ENCODE results near the gene CGRRF1. TPM values are rescaled to one million over a fixed set of nuclear protein-coding genes. Genes with fewer than 3 reads are reported as not detected.

The CGRRF1 gene
- total and polyA plus RNA-seq, 10 of the 15 experiments (the other 5 are each of a cell fraction or from before 2014, with no cell fraction given) = 5.5 to 47.7 (median 13.5) TPM

- POLR2A ChIA-PET = no interaction called here
- Histone ChIP-seq H3K36me3 (ENCODE audit: control insufficient read depth in 2 of 2, insufficient read depth in 2 of 2, low read length in 1 of 2) (no peaks in the 10 kb centered on the region; a peak in 2 of 4 replicates), H3K27me3 (replicated peaks in 1 of 2; ENCODE audit: control insufficient read depth in 2 of 2, insufficient read depth in 2 of 2, low read length in 1 of 2) (no peaks in the 10 kb centered on the region), H3K4me1 (ENCODE audit: control insufficient read depth, insufficient read depth, low read length) (no peaks in the 10 kb centered on the region), H3K27ac (ENCODE audit: control insufficient read depth, insufficient read depth) (no peak overlapping the region), H3K9ac (ENCODE audit: control insufficient read depth, insufficient read depth, low read length) (no peak overlapping the region), H3K79me2 (ENCODE audit: control insufficient read depth, insufficient read depth, low read length) (no peaks in the 10 kb centered on the region), H3K4me3 (no peak overlapping the region), H3K9me3 (replicated peaks; ENCODE audit: control insufficient read depth, insufficient read depth, low read length) (no peaks in the 10 kb centered on the region), H3K4me2 (ENCODE audit: control insufficient read depth, insufficient read depth) (no peak overlapping the region), H2AFZ (ENCODE audit: control insufficient read depth, low read depth, low read length) (no peak overlapping the region), H4K20me1 (ENCODE audit: control insufficient read depth, insufficient read depth) (no peaks in the 10 kb centered on the region)
- no peak for FAIRE-seq
- RAD21 ChIA-PET (ENCODE audit: unreplicated experiment) = no interaction called here
- intact Hi-C loops (cut with micrococcal nuclease; ENCODE audit: unreplicated experiment) = no loop called here
- WGBS (ENCODE audit: insufficient coverage, insufficient replicate concordance, low lambda C conversion rate, missing lambda C conversion rate) = 83% methylated on average over 4 of the region's 4 CpGs
- in situ Hi-C loops (cut with MboI) = no loop called here
- no peak for TF ChIP-seq SMC3 (IDR thresholded peaks at IDR 0.05; ENCODE audit: borderline replicate concordance, low read length)
- ATAC-seq = no peak
- SMC1A ChIA-PET (ENCODE audit: uncharacterized antibody, unreplicated experiment) = interaction anchor here (0.6 kb wide), 1 partner anchor 92 kb away, joined by 4 read pairs; the partner anchor contains the start of gene SAMD4A
- no peak for DNase-seq (ENCODE audit: low read depth, low spot score)
- CTCF ChIA-PET = no interaction called here
- no TSS peak for BruUV-seq (replicated peaks)
Observed at GRCh38 chr14:54475187-54475899, 34.4 kb upstream of the CGRRF1 start.

GRCh38 chr14:54475911-54476310, 33.8 kb upstream of the CGRRF1 start:
- BruUV-seq (replicated peaks) = no TSS peak
- no peaks in the 10 kb centered on the region for H3K79me2 ChIP-seq (ENCODE audit: control insufficient read depth, insufficient read depth, low read length)
- ChIA-PET CTCF (no interaction called here), RAD21 (ENCODE audit: unreplicated experiment) (no interaction called here), POLR2A (no interaction called here), SMC1A (ENCODE audit: uncharacterized antibody, unreplicated experiment) (interaction anchor here (0.6 kb wide), 1 partner anchor 91 kb away, joined by 4 read pairs; the partner anchor contains the start of gene SAMD4A)
- H3K9ac ChIP-seq (ENCODE audit: control insufficient read depth, insufficient read depth, low read length) = no peak overlapping the region
- WGBS (ENCODE audit: insufficient coverage, insufficient replicate concordance, low lambda C conversion rate, missing lambda C conversion rate) = 97% methylated on average over 4 of the region's 4 CpGs
- H3K4me2 ChIP-seq (ENCODE audit: control insufficient read depth, insufficient read depth) = no peak overlapping the region
- no peaks in the 10 kb centered on the region for H3K4me1 ChIP-seq (ENCODE audit: control insufficient read depth, insufficient read depth, low read length)
- H2AFZ ChIP-seq (ENCODE audit: control insufficient read depth, low read depth, low read length) = no peak overlapping the region
- no peaks in the 10 kb centered on the region; a peak in 2 of 4 replicates for H3K36me3 ChIP-seq (ENCODE audit: control insufficient read depth in 2 of 2, insufficient read depth in 2 of 2, low read length in 1 of 2)
- no peak for FAIRE-seq
- ATAC-seq = no peak
- H3K27ac ChIP-seq (ENCODE audit: control insufficient read depth, insufficient read depth) = no peak overlapping the region
- no peak overlapping the region for H3K4me3 ChIP-seq
- no peak for DNase-seq (ENCODE audit: low read depth, low spot score)
- H3K9me3 ChIP-seq (replicated peaks; ENCODE audit: control insufficient read depth, insufficient read depth, low read length) = no peaks in the 10 kb centered on the region
- intact Hi-C loops (cut with micrococcal nuclease; ENCODE audit: unreplicated experiment) (no loop called here), in situ Hi-C loops (cut with MboI) (no loop called here)
- H4K20me1 ChIP-seq (ENCODE audit: control insufficient read depth, insufficient read depth) = no peaks in the 10 kb centered on the region
- H3K27me3 ChIP-seq (replicated peaks in 1 of 2; ENCODE audit: control insufficient read depth in 2 of 2, insufficient read depth in 2 of 2, low read length in 1 of 2) = no peaks in the 10 kb centered on the region
- TF ChIP-seq, protein P1, sequence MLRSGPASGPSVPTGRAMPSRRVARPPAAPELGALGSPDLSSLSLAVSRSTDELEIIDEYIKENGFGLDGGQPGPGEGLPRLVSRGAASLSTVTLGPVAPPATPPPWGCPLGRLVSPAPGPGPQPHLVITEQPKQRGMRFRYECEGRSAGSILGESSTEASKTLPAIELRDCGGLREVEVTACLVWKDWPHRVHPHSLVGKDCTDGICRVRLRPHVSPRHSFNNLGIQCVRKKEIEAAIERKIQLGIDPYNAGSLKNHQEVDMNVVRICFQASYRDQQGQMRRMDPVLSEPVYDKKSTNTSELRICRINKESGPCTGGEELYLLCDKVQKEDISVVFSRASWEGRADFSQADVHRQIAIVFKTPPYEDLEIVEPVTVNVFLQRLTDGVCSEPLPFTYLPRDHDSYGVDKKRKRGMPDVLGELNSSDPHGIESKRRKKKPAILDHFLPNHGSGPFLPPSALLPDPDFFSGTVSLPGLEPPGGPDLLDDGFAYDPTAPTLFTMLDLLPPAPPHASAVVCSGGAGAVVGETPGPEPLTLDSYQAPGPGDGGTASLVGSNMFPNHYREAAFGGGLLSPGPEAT (IDR thresholded peaks at IDR 0.05; ENCODE audit: low read depth) = no peak
- TF ChIP-seq NR2C2 (IDR thresholded peaks at IDR 0.05; ENCODE audit: borderline replicate concordance, control insufficient read depth, insufficient read length, low read depth) (no peak), NKRF (conservative IDR thresholded peaks at IDR 0.05) (no peak), FOXK2 (IDR thresholded peaks at IDR 0.05) (no peak), EGR1 (IDR thresholded peaks at IDR 0.05; ENCODE audit: borderline replicate concordance in 1 of 2, low read depth in 2 of 2, low read length in 2 of 2) (no peak), STAT3 (IDR thresholded peaks at IDR 0.05; ENCODE audit: low read depth, low read length) (no peak), RAD21 (IDR thresholded peaks at IDR 0.05; ENCODE audit: insufficient read depth, low read depth, low read length) (no peak), ZSCAN29 (IDR thresholded peaks at IDR 0.05) (no peak)
- TF ChIP-seq, protein P2, sequence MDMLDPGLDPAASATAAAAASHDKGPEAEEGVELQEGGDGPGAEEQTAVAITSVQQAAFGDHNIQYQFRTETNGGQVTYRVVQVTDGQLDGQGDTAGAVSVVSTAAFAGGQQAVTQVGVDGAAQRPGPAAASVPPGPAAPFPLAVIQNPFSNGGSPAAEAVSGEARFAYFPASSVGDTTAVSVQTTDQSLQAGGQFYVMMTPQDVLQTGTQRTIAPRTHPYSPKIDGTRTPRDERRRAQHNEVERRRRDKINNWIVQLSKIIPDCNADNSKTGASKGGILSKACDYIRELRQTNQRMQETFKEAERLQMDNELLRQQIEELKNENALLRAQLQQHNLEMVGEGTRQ (IDR thresholded peaks at IDR 0.05; ENCODE audit: borderline replicate concordance, low read depth, low read length) = no peak

Measured in GM12878 (cell line).